ENCODE results near the gene GALNT12.

DNA sequence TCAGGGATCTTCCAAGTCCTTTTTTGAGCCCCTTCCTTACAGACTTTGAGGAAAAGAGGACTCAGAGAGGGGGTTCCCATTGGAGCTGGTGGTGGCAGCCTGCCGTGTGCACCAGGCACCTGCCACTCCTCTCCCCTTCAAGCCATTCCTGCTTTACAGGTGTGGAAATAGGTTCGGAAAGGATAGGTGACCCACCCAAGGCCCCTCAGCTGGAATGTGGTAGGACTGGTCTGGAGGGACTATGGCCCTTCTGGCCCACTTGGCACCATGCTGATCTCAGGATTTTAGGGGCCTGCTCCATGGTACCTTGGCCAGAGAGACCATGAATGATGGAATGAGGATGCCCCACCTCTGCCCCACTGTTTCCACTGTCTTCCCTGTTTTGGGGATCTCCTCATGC is 1.4 kb downstream of the GALNT12 start:
- no peak for TF ChIP-seq CTCF (tag by site-specific recombination; IDR thresholded peaks at IDR 0.05)
- TF ChIP-seq, protein P1, sequence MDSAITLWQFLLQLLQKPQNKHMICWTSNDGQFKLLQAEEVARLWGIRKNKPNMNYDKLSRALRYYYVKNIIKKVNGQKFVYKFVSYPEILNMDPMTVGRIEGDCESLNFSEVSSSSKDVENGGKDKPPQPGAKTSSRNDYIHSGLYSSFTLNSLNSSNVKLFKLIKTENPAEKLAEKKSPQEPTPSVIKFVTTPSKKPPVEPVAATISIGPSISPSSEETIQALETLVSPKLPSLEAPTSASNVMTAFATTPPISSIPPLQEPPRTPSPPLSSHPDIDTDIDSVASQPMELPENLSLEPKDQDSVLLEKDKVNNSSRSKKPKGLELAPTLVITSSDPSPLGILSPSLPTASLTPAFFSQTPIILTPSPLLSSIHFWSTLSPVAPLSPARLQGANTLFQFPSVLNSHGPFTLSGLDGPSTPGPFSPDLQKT (IDR thresholded peaks at IDR 0.05; ENCODE audit: borderline replicate concordance, low read depth, low read length) = no peak
- TF ChIP-seq, protein P2, sequence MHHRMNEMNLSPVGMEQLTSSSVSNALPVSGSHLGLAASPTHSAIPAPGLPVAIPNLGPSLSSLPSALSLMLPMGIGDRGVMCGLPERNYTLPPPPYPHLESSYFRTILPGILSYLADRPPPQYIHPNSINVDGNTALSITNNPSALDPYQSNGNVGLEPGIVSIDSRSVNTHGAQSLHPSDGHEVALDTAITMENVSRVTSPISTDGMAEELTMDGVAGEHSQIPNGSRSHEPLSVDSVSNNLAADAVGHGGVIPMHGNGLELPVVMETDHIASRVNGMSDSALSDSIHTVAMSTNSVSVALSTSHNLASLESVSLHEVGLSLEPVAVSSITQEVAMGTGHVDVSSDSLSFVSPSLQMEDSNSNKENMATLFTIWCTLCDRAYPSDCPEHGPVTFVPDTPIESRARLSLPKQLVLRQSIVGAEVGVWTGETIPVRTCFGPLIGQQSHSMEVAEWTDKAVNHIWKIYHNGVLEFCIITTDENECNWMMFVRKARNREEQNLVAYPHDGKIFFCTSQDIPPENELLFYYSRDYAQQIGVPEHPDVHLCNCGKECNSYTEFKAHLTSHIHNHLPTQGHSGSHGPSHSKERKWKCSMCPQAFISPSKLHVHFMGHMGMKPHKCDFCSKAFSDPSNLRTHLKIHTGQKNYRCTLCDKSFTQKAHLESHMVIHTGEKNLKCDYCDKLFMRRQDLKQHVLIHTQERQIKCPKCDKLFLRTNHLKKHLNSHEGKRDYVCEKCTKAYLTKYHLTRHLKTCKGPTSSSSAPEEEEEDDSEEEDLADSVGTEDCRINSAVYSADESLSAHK (tag by site-specific recombination; IDR thresholded peaks at IDR 0.05) = no peak
- TF ChIP-seq ZBTB7A (tag by site-specific recombination; IDR thresholded peaks at IDR 0.05; ENCODE audit: low read depth) = no peak
- TF ChIP-seq, protein P3, sequence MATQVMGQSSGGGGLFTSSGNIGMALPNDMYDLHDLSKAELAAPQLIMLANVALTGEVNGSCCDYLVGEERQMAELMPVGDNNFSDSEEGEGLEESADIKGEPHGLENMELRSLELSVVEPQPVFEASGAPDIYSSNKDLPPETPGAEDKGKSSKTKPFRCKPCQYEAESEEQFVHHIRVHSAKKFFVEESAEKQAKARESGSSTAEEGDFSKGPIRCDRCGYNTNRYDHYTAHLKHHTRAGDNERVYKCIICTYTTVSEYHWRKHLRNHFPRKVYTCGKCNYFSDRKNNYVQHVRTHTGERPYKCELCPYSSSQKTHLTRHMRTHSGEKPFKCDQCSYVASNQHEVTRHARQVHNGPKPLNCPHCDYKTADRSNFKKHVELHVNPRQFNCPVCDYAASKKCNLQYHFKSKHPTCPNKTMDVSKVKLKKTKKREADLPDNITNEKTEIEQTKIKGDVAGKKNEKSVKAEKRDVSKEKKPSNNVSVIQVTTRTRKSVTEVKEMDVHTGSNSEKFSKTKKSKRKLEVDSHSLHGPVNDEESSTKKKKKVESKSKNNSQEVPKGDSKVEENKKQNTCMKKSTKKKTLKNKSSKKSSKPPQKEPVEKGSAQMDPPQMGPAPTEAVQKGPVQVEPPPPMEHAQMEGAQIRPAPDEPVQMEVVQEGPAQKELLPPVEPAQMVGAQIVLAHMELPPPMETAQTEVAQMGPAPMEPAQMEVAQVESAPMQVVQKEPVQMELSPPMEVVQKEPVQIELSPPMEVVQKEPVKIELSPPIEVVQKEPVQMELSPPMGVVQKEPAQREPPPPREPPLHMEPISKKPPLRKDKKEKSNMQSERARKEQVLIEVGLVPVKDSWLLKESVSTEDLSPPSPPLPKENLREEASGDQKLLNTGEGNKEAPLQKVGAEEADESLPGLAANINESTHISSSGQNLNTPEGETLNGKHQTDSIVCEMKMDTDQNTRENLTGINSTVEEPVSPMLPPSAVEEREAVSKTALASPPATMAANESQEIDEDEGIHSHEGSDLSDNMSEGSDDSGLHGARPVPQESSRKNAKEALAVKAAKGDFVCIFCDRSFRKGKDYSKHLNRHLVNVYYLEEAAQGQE (tag by site-specific recombination; IDR thresholded peaks at IDR 0.05) = no peak
- no peak for TF ChIP-seq ZNF629 (tag by site-specific recombination; IDR thresholded peaks at IDR 0.05)
- TF ChIP-seq, protein P4, sequence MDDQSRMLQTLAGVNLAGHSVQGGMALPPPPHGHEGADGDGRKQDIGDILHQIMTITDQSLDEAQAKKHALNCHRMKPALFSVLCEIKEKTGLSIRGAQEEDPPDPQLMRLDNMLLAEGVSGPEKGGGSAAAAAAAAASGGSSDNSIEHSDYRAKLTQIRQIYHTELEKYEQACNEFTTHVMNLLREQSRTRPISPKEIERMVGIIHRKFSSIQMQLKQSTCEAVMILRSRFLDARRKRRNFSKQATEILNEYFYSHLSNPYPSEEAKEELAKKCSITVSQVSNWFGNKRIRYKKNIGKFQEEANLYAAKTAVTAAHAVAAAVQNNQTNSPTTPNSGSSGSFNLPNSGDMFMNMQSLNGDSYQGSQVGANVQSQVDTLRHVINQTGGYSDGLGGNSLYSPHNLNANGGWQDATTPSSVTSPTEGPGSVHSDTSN (CRISPR knock-in tag; IDR thresholded peaks at IDR 0.05) = no peak
- no peak for TF ChIP-seq ZNF221 (tag by site-specific recombination; IDR thresholded peaks at IDR 0.05; ENCODE audit: borderline replicate concordance)

Data from HEK293 (cell line).